H9 (cell line): ENCODE measurements around the gene PLCB1. TPM values are rescaled to one million over a fixed set of nuclear protein-coding genes. Genes with fewer than 3 reads are reported as not detected.

Source experiments
- DNase-seq: peaks from one replicate; pipeline ENCODE4 v3.0.0-alpha.2; 2017
- H2AFZ ChIP-seq: one replicate; pipeline ENCODE4 v1.6.1; 2013; ENCODE audit warnings: mild to moderate bottlenecking, low read length, control low read depth, moderate library complexity
- H2AK5ac ChIP-seq: 2 replicates; pipeline ENCODE4 v1.6.1; 2013; ENCODE audit warnings: low read length, control low read depth, mixed read lengths; ENCODE audit not compliant: insufficient read length
- H2BK120ac ChIP-seq: one replicate; pipeline ENCODE4 v1.6.1; 2013; ENCODE audit warnings: low read depth, mild to moderate bottlenecking, low read length, control low read depth, inconsistent platforms; ENCODE audit not compliant: poor library complexity, severe bottlenecking
- H2BK12ac ChIP-seq: 2 replicates; pipeline ENCODE4 v1.6.1; 2013; ENCODE audit warnings: low read length, control low read depth, mixed read lengths, low read depth; ENCODE audit not compliant: insufficient read length
- H2BK15ac ChIP-seq: 2 replicates; pipeline ENCODE4 v1.6.1; 2013; ENCODE audit warnings: low read depth, low read length, control low read depth
- H2BK20ac ChIP-seq: one replicate; pipeline ENCODE4 v1.6.1; 2013; ENCODE audit warnings: low read depth, mild to moderate bottlenecking, low read length, control low read depth, inconsistent platforms; ENCODE audit not compliant: poor library complexity, severe bottlenecking
- H2BK5ac ChIP-seq: 2 replicates; pipeline ENCODE4 v1.6.1; 2013; ENCODE audit warnings: low read length, control low read depth, mixed read lengths; ENCODE audit not compliant: insufficient read length
- H3K14ac ChIP-seq: 2 replicates; pipeline ENCODE4 v1.6.1; 2013; ENCODE audit warnings: low read length, control low read depth; ENCODE audit not compliant: insufficient read depth
- H3K18ac ChIP-seq: 2 replicates; pipeline ENCODE4 v1.6.1; 2013; ENCODE audit warnings: low read depth, mild to moderate bottlenecking, mixed read lengths, low read length, control low read depth; ENCODE audit not compliant: insufficient read length
- H3K23ac ChIP-seq: 2 replicates; pipeline ENCODE4 v1.6.1; 2013; ENCODE audit warnings: low read length, control low read depth, mixed read lengths, low read depth; ENCODE audit not compliant: insufficient read length
- H3K23me2 ChIP-seq: 2 replicates; pipeline ENCODE4 v1.6.1; 2013; ENCODE audit warnings: low read depth, mild to moderate bottlenecking, mixed read lengths, low read length, control low read depth; ENCODE audit not compliant: insufficient read length, poor library complexity, severe bottlenecking
- H3K27ac ChIP-seq: 2 replicates; pipeline ENCODE4 v1.5.1; 2013; ENCODE audit warnings: low read length, control low read depth, mixed read lengths, low read depth; ENCODE audit not compliant: insufficient read length
- H3K27me3 ChIP-seq: 2 replicates; pipeline ENCODE4 v1.6.1; 2013; ENCODE audit warnings: low read length, control low read depth, inconsistent platforms; ENCODE audit not compliant: insufficient read depth
- H3K4ac ChIP-seq: 2 replicates; pipeline ENCODE4 v1.6.1; 2013; ENCODE audit warnings: low read depth, mild to moderate bottlenecking, control low read depth, inconsistent platforms, low read length, moderate library complexity
- H3K4me1 ChIP-seq: 2 replicates; pipeline ENCODE4 v1.6.1; 2013; ENCODE audit warnings: low read length, control low read depth, inconsistent platforms; ENCODE audit not compliant: insufficient read depth
- H3K4me2 ChIP-seq: 2 replicates; pipeline ENCODE4 v1.6.1; 2013; ENCODE audit warnings: low read length, control low read depth, mixed read lengths; ENCODE audit not compliant: insufficient read length, insufficient read depth
- H3K56ac ChIP-seq: 2 replicates; pipeline ENCODE4 v1.6.1; 2013; ENCODE audit warnings: low read depth, mild to moderate bottlenecking, mixed read lengths, low read length, control low read depth; ENCODE audit not compliant: insufficient read length
- H3K79me1 ChIP-seq: 2 replicates; pipeline ENCODE4 v1.6.1; 2013; ENCODE audit warnings: low read depth, mild to moderate bottlenecking, moderate library complexity, low read length, control low read depth, inconsistent platforms; ENCODE audit not compliant: insufficient read depth, poor library complexity, severe bottlenecking
- H3K79me2 ChIP-seq: 2 replicates; pipeline ENCODE4 v1.6.1; 2013; ENCODE audit warnings: low read length, control low read depth, inconsistent platforms; ENCODE audit not compliant: insufficient read depth
- H3K9ac ChIP-seq: 2 replicates; pipeline ENCODE4 v1.6.1; 2013; ENCODE audit warnings: low read length, control low read depth, mixed read lengths; ENCODE audit not compliant: insufficient read length; ENCODE audit errors: extremely low read depth
- H3K9me3 ChIP-seq: one replicate; pipeline ENCODE4 v1.6.1; 2013; ENCODE audit warnings: low read depth, low read length, inconsistent platforms; ENCODE audit not compliant: control insufficient read depth
- H3T11ph ChIP-seq: one replicate; pipeline ENCODE4 v1.6.1; 2013; ENCODE audit warnings: mild to moderate bottlenecking, low read length, control low read depth, inconsistent platforms
- H4K20me1 ChIP-seq: one replicate; pipeline ENCODE4 v1.6.1; 2013; ENCODE audit not compliant: control insufficient read depth, insufficient read length, insufficient read depth
- H4K5ac ChIP-seq: 2 replicates; pipeline ENCODE4 v1.6.1; 2013; ENCODE audit warnings: low read depth, mild to moderate bottlenecking, mixed read lengths, low read length, control low read depth; ENCODE audit not compliant: insufficient read length
- H4K8ac ChIP-seq: replicated peaks from 2 replicates; pipeline ENCODE4 v1.6.1; 2013; ENCODE audit warnings: low read length, control low read depth, mixed read lengths, low read depth; ENCODE audit not compliant: insufficient read length
- H4K91ac ChIP-seq: 2 replicates; pipeline ENCODE4 v1.6.1; 2013; ENCODE audit warnings: low read depth, mild to moderate bottlenecking, moderate library complexity, mixed read lengths, low read length, control low read depth; ENCODE audit not compliant: insufficient read length
- H3K27ac Mint-ChIP-seq, 3 experiments: 2 replicates in 2 of 3; 3 replicates in 1 of 3; pipeline ENCODE4 v1.8.0; 2020 to 2021; ENCODE audit warnings: mixed read lengths in 3 of 3, mild to moderate bottlenecking in 1 of 3, moderate library complexity in 1 of 3
- H3K27me3 Mint-ChIP-seq: 2 replicates; pipeline ENCODE4 v1.8.0; 2021; ENCODE audit warnings: low read depth, mild to moderate bottlenecking, moderate library complexity, mixed read lengths
- H3K36me3 Mint-ChIP-seq, 3 experiments: 2 replicates in 2 of 3; 3 replicates in 1 of 3; pipeline ENCODE4 v1.8.0; 2020 to 2021; ENCODE audit warnings: low read depth in 3 of 3, mixed read lengths in 3 of 3; ENCODE audit not compliant: insufficient read depth in 1 of 3
- H3K4me1 Mint-ChIP-seq, 2 experiments: 2 replicates each; pipeline ENCODE4 v1.8.0; 2020; ENCODE audit warnings: mixed read lengths in 2 of 2
- H3K4me3 Mint-ChIP-seq, 2 experiments: 2 replicates in 1 of 2; 3 replicates in 1 of 2; pipeline ENCODE4 v1.8.0; 2020 to 2021; ENCODE audit warnings: mild to moderate bottlenecking in 2 of 2, mixed read lengths in 2 of 2, moderate library complexity in 1 of 2
- H3K9me3 Mint-ChIP-seq, 2 experiments: 2 replicates in 1 of 2; 3 replicates in 1 of 2; pipeline ENCODE4 v1.8.0; 2020; ENCODE audit warnings: mild to moderate bottlenecking in 2 of 2, mixed read lengths in 2 of 2, moderate library complexity in 1 of 2
- CTCF ChIP-seq: fragments of 200-600 bp; sonication (generic); conservative IDR thresholded peaks from 3 replicates; pipeline ENCODE4 v1.8.0; 2021; ENCODE audit warnings: antibody characterized with exemption, mild to moderate bottlenecking
- WGBS: extraction: QIAGEN DNeasy Blood & Tissue Kit; methylation state at CpG from one replicate; pipeline ENCODE4 v1.1.7; 2013; ENCODE audit warnings: missing lambda C conversion rate, low lambda C conversion rate, mixed read lengths; ENCODE audit not compliant: insufficient read length; ENCODE audit errors: extremely low coverage; 5-methylcytosine and 5-hydroxymethylcytosine counted together
- total RNA-seq: library from RNA; stranded (reverse); gene quantifications from 2 replicates; pipeline ENCODE4 v1.2.1, GENCODE V29; 2021

Gene PLCB1
- total RNA-seq, 1 experiment from 2014 or later: 11.5 TPM

GRCh38 chr20:8515810-8516435 is 383.9 kb downstream of the PLCB1 start:
- Mint-ChIP-seq H3K36me3 (no peaks in the 10 kb centered on the region), H3K4me1 (peaks cover 8 to 11% of the 10 kb centered on the region in 2 experiments), H3K9me3 (peaks cover 0 to 6% of the 10 kb centered on the region in 2 experiments; a peak in 2 of 5 replicates), H3K4me3 (no peak overlapping the region), H3K27me3 (no peaks in the 10 kb centered on the region), H3K27ac (no peak overlapping the region; a peak in 1 of 7 replicates)
- Histone ChIP-seq H2BK12ac (no peak overlapping the region), H3K18ac (no peak overlapping the region), H3K4me2 (no peak overlapping the region), H4K5ac (no peak overlapping the region), H2BK120ac (no peak overlapping the region), H4K8ac (no peak overlapping the region), H3K79me1 (no peaks in the 10 kb centered on the region), H2BK15ac (no peak overlapping the region), H3K4me1 (peaks cover 3% of the 10 kb centered on the region; the same call in 1 of the 2 replicates), H2BK5ac (no peak overlapping the region), H3K23ac (no peak overlapping the region), H2AK5ac (no peak overlapping the region), H3T11ph (no peak overlapping the region), H3K9me3 (no peaks in the 10 kb centered on the region), H4K91ac (no peak overlapping the region), H3K9ac (no peak overlapping the region), H2BK20ac (no peak overlapping the region), H3K27ac (no peak overlapping the region), H4K20me1 (no peaks in the 10 kb centered on the region), H3K23me2 (no peaks in the 10 kb centered on the region), H2AFZ (no peak overlapping the region), H3K14ac (no peak overlapping the region), H3K79me2 (no peaks in the 10 kb centered on the region), H3K56ac (no peak overlapping the region), H3K27me3 (no peaks in the 10 kb centered on the region), H3K4ac (no peak overlapping the region)
- no peak for DNase-seq
- no peak for TF ChIP-seq CTCF
- WGBS: no CpG with 5 or more reads among the region's 4 CpGs
